A673 (cell line): Measurements from ENCODE around the gene IQGAP1.

ENCODE experiments used
- CTCF ChIP-seq: fragments of 300-800, 200-600 bp; sonication (generic); conservative IDR thresholded peaks from 2 replicates; pipeline ENCODE4 v1.5.1; 2017; ENCODE audit warnings: low read depth, mild to moderate bottlenecking, antibody characterized with exemption, low read length, moderate library complexity, mixed read lengths
- EZH2 ChIP-seq: fragments of 200-600 bp; sonication (generic); IDR thresholded peaks from 2 replicates; pipeline ENCODE4 v1.6.1; 2017; ENCODE audit warnings: borderline replicate concordance, low read depth, mild to moderate bottlenecking, mixed read lengths, antibody characterized with exemption, low read length; ENCODE audit not compliant: poor library complexity, severe bottlenecking

GRCh38 chr15:90456236-90456635 is 68.2 kb downstream of the IQGAP1 start:
- TF ChIP-seq CTCF (no peak), EZH2 (no peak)
